CD14-positive monocyte (primary cell): ENCODE data around the gene KRT7. TPM values are rescaled to one million over a fixed set of nuclear protein-coding genes. Genes with fewer than 3 reads are reported as not detected.

Source experiments
- DNase-seq, 3 donors: peaks; one replicate each; pipeline ENCODE4 v3.0.0-alpha.2; 2011 to 2022
- H2AFZ ChIP-seq: 2 replicates; pipeline ENCODE4 v1.6.0; 2012; ENCODE audit warnings: mild to moderate bottlenecking, low read depth, low read length, inconsistent platforms; ENCODE audit not compliant: insufficient read depth, poor library complexity, severe bottlenecking
- H3K27ac ChIP-seq, 2 donors: 1 replicate in 1 of 2; 2 replicates in 1 of 2; pipeline ENCODE4 v1.5.1; 2012 to 2013; ENCODE audit warnings: low read length in 2 of 2, control low read depth in 1 of 2, inconsistent platforms in 1 of 2, low read depth in 1 of 2, mild to moderate bottlenecking in 1 of 2
- H3K27me3 ChIP-seq, 2 donors: one replicate each; pipeline versions ENCODE4 v1.6.0 to v1.6.1; 2011 to 2013; ENCODE audit warnings: low read length in 2 of 2; ENCODE audit not compliant: control insufficient read depth in 2 of 2, insufficient read depth in 2 of 2
- H3K36me3 ChIP-seq, 2 donors: replicated peaks in 1 of 2; 1 replicate in 1 of 2; 2 replicates in 1 of 2; pipeline versions ENCODE4 v1.5.1 to v1.6.1; 2012 to 2013; ENCODE audit warnings: low read length in 2 of 2, control low read depth in 1 of 2, inconsistent platforms in 1 of 2, mild to moderate bottlenecking in 1 of 2; ENCODE audit not compliant: insufficient read depth in 2 of 2, control insufficient read depth in 1 of 2
- H3K4me1 ChIP-seq, 2 donors: 1 replicate in 1 of 2; 2 replicates in 1 of 2; pipeline versions ENCODE4 v1.5.1 to v1.6.1; 2012 to 2013; ENCODE audit warnings: low read length in 2 of 2, control low read depth in 1 of 2, inconsistent platforms in 1 of 2, mild to moderate bottlenecking in 1 of 2, moderate library complexity in 1 of 2; ENCODE audit not compliant: insufficient read depth in 2 of 2, control insufficient read depth in 1 of 2
- H3K4me2 ChIP-seq: replicated peaks from 2 replicates; pipeline ENCODE3; 2012; ENCODE audit warnings: low read length, moderate library complexity, mild to moderate bottlenecking; ENCODE audit not compliant: poor library complexity, severe bottlenecking; ENCODE audit errors: extremely low read depth
- H3K4me3 ChIP-seq, 3 experiments: fragments of 200-600 bp in 1 of 3; sonication (generic) in 1 of 3; replicated peaks in 1 of 3; 1 replicate in 2 of 3; 2 replicates in 1 of 3; pipeline ENCODE4 v1.5.1; 2011 to 2013; ENCODE audit warnings: low read length in 3 of 3, mild to moderate bottlenecking in 3 of 3, control low read depth in 2 of 3, low read depth in 2 of 3, inconsistent platforms in 1 of 3, moderate library complexity in 1 of 3
- H3K79me2 ChIP-seq: 2 replicates; pipeline ENCODE4 v1.6.0; 2012; ENCODE audit warnings: mild to moderate bottlenecking, control low read depth, inconsistent platforms, low read length, moderate library complexity; ENCODE audit not compliant: insufficient read depth
- H3K9ac ChIP-seq: 2 replicates; pipeline ENCODE4 v1.6.0; 2017; ENCODE audit warnings: low read length, mild to moderate bottlenecking; ENCODE audit not compliant: insufficient read depth, poor library complexity, severe bottlenecking
- H3K9me3 ChIP-seq, 2 donors: replicated peaks in 1 of 2; 1 replicate in 1 of 2; 2 replicates in 1 of 2; pipeline versions ENCODE4 v1.5.1 to v1.6.1; 2012 to 2013; ENCODE audit warnings: low read length in 2 of 2, control low read depth in 1 of 2; ENCODE audit not compliant: control insufficient read depth in 1 of 2, insufficient read depth in 1 of 2
- H4K20me1 ChIP-seq: 2 replicates; pipeline ENCODE4 v1.6.0; 2012; ENCODE audit warnings: mild to moderate bottlenecking, low read length, control low read depth, moderate library complexity; ENCODE audit not compliant: insufficient read depth
- H3K27ac Mint-ChIP-seq, 7 donors: one replicate each; pipeline ENCODE4 v1.8.0; 2020; ENCODE audit warnings: mild to moderate bottlenecking in 7 of 7, mixed read lengths in 7 of 7, moderate library complexity in 6 of 7, inconsistent platforms in 2 of 7
- H3K27me3 Mint-ChIP-seq, 3 donors: one replicate each; pipeline ENCODE4 v1.8.0; 2021 to 2022; ENCODE audit warnings: low read depth in 3 of 3, mild to moderate bottlenecking in 3 of 3, mixed read lengths in 3 of 3, moderate library complexity in 3 of 3, inconsistent platforms in 1 of 3
- H3K36me3 Mint-ChIP-seq, 2 donors: one replicate each; pipeline ENCODE4 v1.8.0; 2020; ENCODE audit warnings: mixed read lengths in 2 of 2, inconsistent platforms in 1 of 2, mild to moderate bottlenecking in 1 of 2
- H3K4me1 Mint-ChIP-seq: one replicate; pipeline ENCODE4 v1.8.0; 2020; ENCODE audit warnings: mild to moderate bottlenecking, mixed read lengths
- H3K4me3 Mint-ChIP-seq, 2 donors: one replicate each; pipeline ENCODE4 v1.8.0; 2020; ENCODE audit warnings: mild to moderate bottlenecking in 2 of 2, mixed read lengths in 2 of 2, moderate library complexity in 1 of 2
- H3K9me3 Mint-ChIP-seq, 7 donors: one replicate each; pipeline ENCODE4 v1.8.0; 2020 to 2022; ENCODE audit warnings: mixed read lengths in 7 of 7, mild to moderate bottlenecking in 6 of 7, moderate library complexity in 6 of 7, inconsistent platforms in 2 of 7
- CTCF ChIP-seq: fragments of 200-600 bp; IDR thresholded peaks from one replicate; pipeline ENCODE4 v1.8.0; 2022; ENCODE audit warnings: antibody characterized with exemption, mild to moderate bottlenecking
- WGBS: methylation state at CpG from one replicate; pipeline ENCODE4 v1.1.5; 2013; ENCODE audit warnings: missing lambda C conversion rate; ENCODE audit not compliant: insufficient coverage; 5-methylcytosine and 5-hydroxymethylcytosine counted together
- intact Hi-C, 2 donors: fragments of 100-400 bp; cut with micrococcal nuclease; formaldehyde crosslinking; loops; one replicate each; pipeline versions ENCODE4 v1.15.0 to v1.15.1; 2023
- polyA plus RNA-seq, 3 donors: library from polyadenylated mRNA; depleted of rRNA in 1 of 3; unstranded in 2 of 3; stranded (reverse) in 1 of 3; fragments of 300-500 nt in 2 of 3; fragments of >200 nt in 1 of 3; fragmentation: Illumina TruSeq in 2 of 3; gene quantifications; 1 replicate in 2 of 3; 2 replicates in 1 of 3; pipeline ENCODE4 v1.2.3, GENCODE V29; 2012 to 2021

The KRT7 gene
- polyA plus RNA-seq, 3 donors = 1.3 to 2.7 TPM; not detected in 1

GRCh38 chr12:52284562-52285171, 51.6 kb downstream of the KRT7 start:
- Histone ChIP-seq H3K36me3 (no peaks in the 10 kb centered on the region), H3K9me3 (no peaks in the 10 kb centered on the region), H3K9ac (no peak overlapping the region), H3K4me3 (no peak overlapping the region), H3K4me2 (no peak overlapping the region), H4K20me1 (no peaks in the 10 kb centered on the region), H3K4me1 (peaks cover 17 to 21% of the 10 kb centered on the region in 2 donors), H3K27ac (no peak overlapping the region), H2AFZ (no peak overlapping the region), H3K27me3 (peaks cover 3 to 5% of the 10 kb centered on the region in 2 donors), H3K79me2 (no peaks in the 10 kb centered on the region)
- Mint-ChIP-seq H3K4me3 (no peak overlapping the region), H3K4me1 (peaks cover 28% of the 10 kb centered on the region), H3K36me3 (no peaks in the 10 kb centered on the region), H3K9me3 (peaks cover 0 to 3% (median 0%) of the 10 kb centered on the region in 7 donors), H3K27me3 (peaks cover 5 to 20% (median 12%) of the 10 kb centered on the region in 3 donors), H3K27ac (no peak overlapping the region)
- DNase-seq = no peak
- WGBS = 100% methylated on average over 1 of the region's 4 CpGs
- TF ChIP-seq CTCF = no peak
- intact Hi-C loops = no loop called here

- DNase-seq = no peak
- Histone ChIP-seq H4K20me1 (no peaks in the 10 kb centered on the region), H3K4me2 (no peak overlapping the region), H3K79me2 (no peaks in the 10 kb centered on the region), H3K36me3 (no peaks in the 10 kb centered on the region), H2AFZ (no peak overlapping the region), H3K9ac (no peak overlapping the region), H3K9me3 (no peaks in the 10 kb centered on the region), H3K4me1 (peaks cover 11 to 15% of the 10 kb centered on the region in 2 donors), H3K27me3 (peaks cover 3 to 5% of the 10 kb centered on the region in 2 donors), H3K27ac (no peak overlapping the region), H3K4me3 (no peak overlapping the region)
- Mint-ChIP-seq H3K4me3 (no peak overlapping the region), H3K9me3 (peaks cover 0 to 3% (median 0%) of the 10 kb centered on the region in 7 donors), H3K27ac (no peak overlapping the region), H3K27me3 (peaks cover 5 to 16% (median 12%) of the 10 kb centered on the region in 3 donors), H3K4me1 (peaks cover 22% of the 10 kb centered on the region), H3K36me3 (no peaks in the 10 kb centered on the region)
- intact Hi-C loops = no loop called here
- no CpG with 5 or more reads among the region's 2 CpGs for WGBS
- no peak for TF ChIP-seq CTCF
Observed at GRCh38 chr12:52285172-52285745, 52.2 kb downstream of the KRT7 start.
